NCI-H2196 (cell line): ENCODE data around the gene SYNGR3.
"Not testable (repeated sequence)": the region's sequence is repeated elsewhere in the genome, so short reads cannot be mapped to it uniquely, and the experiment has no call there.

Experiments
- DNase-seq: peaks from one replicate; lab custom pipeline; 2025; ENCODE audit not compliant: unreplicated experiment; lab: John Stamatoyannopoulos, UW

The SYNGR3 gene, protein sequence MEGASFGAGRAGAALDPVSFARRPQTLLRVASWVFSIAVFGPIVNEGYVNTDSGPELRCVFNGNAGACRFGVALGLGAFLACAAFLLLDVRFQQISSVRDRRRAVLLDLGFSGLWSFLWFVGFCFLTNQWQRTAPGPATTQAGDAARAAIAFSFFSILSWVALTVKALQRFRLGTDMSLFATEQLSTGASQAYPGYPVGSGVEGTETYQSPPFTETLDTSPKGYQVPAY

DNA sequence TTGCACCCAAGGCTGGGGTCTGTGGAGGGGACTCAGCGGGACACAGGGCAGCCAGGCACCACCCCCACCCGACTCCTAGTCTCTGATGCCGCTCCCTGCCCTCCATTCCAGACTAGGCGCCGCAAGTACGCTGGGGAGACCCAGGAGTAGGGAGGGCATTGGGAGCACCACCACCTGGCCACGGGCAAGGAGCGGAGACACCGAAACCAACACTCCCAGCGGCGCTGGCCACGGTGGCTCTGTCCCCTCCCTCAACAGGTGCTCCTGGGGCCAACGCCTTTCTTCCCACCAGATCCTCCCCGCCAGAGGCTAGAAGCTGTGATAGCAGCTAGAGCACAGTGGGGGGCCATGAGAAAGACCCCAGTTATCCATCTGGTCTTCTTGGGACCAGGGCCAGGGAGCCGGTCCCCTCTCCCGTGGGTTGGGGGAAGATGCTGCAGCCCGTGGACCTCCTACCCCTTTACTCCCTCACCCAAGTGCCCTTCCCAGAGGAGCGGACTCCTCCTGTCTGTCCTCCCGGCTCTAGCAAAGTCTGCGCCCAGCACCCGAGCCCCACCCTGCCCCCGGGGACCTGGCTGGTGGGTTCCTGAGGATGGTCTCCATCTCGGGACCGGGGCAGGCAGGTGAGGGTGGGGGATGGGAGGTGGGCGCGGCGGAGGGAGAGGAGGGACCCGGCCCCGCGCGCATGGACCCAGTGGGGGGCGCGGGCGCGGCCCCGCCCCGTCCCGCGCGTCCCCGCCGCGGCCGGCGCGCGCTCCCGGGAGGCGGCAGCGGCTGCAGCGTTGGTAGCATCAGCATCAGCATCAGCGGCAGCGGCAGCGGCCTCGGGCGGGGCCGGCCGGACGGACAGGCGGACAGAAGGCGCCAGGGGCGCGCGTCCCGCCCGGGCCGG is at the start of gene SYNGR3:
Gene SYNGR3 (plus strand): TSS at position 762 of the 892 bp plus-strand sequence. CDS start 133 bp downstream, outside the sequence.
- peak; percentile 42 for DNase-seq

DNA sequence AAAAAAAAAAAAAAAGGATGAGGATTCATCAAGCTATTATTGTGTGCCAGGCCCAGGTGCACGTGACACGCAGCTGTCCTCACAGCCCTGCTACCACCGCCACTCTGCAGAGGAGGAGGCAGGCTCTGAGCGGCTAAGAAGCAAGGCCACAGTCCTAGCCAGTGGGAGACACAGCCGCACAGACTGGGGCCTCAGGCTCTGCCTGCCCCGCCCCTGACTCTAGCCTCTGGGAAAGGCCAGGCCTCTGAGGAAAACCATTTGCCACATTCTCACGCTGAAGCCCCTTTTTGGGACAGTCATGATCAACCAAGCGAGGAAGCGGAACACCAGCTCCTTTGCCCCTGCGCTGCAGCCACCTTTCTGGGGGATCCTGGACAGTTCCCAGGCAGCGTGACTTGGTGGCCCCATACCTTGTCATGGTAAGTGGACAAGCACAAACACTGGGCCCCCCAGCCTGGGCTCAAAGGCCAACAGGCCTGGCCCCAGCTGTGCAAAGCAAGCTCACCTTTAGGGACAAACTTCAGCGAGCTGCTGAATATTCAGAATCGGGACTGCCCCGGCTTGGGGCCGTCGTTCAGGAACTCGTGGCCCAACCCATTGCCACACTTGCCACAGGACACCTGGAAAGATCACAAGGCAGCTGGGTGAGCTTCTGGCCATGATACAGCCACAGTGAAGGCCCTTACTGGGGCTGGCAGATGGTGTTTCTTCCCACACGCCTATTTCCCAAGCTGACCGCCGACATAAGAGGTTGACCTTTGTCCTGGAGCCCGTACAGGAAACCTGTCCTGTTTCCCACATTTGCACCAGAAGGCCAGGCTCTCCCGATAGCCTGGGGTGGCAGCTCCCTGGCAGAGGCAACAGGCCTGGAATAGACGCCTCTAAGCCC is 49.3 kb upstream of the SYNGR3 start:
- DNase-seq: no peak

DNA sequence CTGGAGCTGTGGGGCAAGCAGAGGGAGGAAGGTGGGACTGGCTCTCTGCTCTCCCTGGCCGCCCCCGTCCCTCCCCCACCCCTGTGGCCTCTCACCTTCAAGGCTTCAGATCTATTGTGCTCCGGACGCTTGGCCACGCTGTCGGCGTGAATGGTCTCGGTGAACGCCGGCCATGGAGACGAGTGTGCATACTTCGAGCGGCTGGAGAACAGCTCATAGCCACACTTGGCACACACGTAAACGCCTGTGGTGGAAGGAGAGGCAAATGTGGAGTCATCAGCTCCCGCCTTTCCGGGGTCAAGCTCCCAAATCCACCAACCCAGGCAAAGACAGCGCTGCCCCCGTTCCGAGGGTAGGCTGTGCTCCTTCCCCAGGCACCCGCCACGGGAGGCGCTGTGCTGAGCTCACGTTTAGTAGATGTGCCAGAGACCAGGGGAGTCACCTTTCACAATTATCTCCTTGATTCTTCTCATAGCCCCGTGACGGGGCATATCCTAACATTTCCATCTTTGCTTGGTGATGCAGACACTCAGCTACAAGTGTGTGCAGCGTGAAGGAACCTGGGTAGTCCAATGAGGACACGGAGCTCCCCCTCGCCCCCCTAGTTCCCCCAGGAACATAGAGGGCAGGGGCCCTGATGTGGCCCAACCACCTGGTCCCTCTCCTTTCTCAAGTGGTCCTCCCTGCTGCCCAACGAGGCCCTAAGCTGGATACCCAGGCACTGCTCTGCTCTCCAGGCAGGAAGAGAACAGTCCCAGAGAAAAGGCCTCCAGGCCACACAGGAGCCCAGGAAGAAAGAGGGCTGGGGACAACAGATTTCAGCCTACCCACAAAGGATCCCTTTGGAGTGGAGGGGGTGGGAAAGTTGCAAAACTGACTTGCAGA is 48.4 kb upstream of the SYNGR3 start:
- DNase-seq: no peak

DNA sequence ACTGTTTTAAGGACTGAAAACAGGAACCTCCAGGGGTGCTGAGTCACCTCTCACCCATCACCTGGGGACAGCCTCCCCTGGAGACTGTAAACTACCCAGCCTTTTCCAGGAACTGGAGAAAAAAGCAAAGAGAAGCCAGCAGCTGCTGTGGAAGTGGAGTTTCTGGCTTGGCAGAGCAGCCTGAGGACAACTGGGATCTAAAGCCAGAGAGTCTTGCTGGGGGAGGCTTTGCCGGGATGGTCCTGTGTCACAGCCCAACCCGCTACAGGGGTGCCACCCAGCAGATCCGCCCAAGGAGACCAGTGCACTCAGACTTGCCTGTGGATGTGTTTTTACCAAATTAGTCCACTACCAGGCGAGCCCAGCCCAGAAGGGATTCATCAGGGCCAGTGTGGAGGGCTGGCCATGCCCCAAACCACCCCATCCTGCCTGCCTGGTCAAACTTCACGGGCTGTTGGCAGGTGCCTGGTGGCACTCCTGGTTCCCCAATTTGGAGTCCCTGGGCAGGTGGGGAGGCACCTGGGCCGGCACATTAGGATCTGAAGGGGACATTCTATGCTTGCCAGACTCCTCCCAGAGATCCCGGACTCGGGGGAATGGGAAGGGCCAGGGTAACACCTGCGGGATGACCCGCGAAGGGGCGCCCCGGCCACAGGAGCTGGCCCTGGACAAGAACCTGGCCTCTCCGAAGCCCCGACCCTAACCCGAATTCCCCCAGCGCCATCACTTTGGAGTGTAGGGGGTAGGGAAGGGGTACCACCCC is 47.5 kb upstream of the SYNGR3 start:
- DNase-seq: no peak

DNA sequence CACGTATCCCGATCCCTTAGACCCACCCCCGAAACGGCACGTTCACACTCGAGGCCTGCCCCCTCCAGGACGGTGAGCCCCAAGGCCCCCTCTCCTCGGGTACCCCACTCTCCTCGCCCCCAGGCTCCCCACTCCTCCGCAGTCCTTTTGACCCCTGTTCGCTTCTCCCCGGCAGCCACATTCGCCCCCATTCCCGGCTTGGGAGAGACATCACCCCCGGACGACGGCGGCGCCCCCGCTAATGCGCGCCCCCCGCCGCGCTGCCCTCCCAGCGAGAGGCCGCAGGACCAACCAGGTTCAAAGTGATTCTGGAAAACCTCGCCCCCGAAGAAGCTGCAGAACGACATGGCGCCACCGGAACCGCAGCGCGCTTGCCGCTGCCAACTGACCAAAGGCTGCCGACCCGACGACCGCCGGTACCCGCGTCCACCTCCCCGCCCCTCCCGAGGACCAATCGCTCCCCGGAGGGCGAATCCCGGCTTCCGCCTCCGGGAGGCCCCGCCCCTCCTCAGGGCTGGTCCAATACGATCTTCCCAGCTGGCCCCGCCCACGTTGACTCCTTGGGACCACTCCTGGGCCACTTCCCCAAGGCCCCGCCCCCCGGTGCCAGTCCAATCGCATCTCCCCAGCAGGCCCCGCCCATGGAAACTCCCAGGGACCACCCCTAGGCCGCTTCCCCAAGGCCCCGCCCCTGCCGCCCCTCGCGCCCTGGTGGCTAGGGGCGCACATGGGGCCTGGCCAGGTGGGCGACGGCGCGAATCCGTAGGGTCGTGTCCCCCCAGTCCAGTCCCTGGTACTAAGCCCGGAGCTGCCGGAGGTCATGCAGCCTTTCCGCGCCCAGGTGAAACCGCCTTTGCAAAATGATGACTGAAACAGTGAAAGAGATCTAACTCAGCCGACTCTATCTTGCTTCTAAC is 46.7 kb upstream of the SYNGR3 start, which contains the start of gene MSRB1:
Gene MSRB1 (minus strand): TSS at position 390 of the 917 bp plus-strand sequence. CDS start 43 bp downstream, at position 347.
- peak; percentile 100 for DNase-seq

DNA sequence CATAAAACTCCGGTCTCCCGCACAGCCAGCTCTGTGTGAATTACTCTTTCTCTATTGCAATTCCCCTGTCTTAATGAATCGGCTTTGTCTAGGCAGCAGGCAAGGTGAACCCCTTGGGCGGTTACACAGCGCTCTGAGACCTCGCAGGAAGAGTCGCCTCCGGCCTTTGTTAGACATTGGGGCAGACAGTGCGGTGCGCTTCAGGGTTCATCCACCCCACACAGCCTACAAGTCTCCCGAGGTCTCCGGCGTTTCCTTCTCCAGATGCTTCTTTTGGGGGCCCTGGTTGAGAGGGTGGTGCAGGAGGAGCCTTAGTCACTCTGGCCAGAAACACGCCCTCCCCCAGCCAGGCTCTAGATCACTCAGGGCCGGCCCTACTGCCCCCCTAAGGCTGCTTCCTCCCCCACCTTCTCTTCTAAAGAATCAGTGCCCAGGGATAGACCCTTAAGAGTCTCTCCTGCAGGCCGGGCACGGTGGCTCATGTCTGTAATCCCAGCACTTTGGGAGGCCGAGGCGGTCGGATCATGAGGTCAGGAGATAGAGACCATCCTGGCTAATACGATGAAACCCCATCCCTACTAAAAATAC is 45.1 kb upstream of the SYNGR3 start:
- DNase-seq: no peak

DNA sequence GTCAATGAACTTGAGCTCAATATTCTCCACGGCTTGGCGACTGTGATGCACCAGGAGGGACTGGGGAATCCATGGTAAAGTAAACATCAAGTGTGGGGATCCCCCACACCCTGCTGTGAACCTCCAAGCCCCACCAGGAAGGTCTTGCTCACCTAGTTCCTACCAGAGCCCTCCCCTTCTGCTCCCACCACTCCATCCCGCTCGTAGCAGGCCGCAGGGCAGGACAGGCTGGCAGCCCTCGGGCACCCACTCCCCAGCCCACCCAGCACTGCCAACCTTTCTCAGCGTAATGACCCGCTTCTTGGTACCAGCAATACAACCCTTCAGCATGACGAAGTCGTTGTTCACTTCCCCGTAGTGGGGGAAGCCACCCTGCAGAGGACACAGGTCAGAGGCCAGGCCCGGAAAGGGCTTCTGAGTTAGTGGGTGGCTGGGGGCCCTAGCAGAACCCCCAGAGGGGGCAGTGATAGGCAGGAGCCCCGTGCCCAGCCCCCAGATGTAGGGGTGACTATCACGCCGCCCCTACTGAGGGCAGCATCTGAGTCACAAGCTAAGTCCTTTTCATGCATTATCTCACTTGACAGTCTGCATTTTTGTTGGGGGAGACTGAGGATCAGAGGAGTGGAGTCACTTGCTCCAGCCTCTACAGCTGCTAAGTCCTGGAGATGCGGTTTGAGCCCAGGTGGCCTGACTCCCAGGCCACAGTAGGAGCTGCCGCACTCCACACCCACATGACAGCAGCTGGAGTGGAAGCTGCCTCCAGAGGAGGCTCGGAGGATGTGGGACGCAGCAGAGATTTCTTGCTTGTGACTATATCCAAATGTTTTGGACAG is 44.0 kb upstream of the SYNGR3 start:
- DNase-seq: no peak

DNA sequence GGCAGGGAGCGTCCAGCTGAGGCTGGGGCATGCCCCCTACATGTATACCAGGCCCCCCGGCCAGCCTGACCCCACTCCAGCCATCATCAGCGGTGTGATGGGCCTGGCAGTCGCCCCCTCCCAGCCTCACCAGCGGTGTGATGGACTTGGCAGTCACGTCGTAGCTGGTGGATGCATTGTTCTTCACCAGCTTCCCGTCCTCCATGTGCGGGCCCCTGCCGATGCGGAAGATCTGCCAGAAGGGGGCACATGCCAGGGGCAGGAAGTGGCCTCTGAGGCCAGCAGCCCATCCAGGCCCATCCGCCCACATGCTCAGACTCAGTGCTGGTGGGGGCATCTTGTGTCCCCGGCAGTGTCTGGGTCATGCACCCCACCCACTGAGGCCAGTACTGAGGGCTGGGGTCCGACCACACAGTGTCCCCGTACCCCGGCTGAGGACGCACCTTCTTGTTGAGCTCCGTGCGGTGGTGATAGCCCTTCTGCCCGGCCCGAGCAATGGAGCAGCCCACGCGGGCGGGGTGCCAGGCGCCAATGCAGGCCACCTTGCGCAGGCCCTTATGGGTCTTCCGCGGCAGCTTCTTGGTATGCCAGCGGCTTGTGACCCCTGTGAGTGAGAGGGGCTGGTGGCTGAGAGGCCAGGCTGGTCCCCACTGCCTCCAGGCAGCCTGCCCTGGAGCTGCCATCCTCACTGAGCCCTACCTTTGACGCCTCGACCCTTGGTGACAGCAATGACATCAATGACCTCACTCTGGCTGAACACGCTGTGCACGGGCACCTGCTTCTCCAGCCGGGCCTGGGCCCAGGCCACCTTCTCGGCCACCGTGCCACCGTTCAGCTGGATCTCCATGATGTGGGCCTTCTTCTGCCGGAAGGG is 43.0 kb upstream of the SYNGR3 start:
- DNase-seq: no peak

DNA sequence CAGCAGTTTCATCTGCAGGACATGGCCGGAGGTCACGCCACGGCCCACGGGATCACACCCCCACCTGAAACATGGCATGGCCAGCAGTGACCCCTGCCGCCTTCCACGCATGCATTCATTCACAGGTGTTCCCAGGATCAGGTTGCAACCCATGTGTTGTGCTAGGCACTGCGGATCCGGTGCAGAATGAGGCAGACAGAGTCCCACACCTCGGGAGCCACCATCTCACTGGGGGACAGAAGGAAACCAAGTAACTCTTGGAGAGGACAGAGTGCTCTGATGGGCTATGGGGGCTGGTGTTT is 42.5 kb upstream of the SYNGR3 start:
- no peak for DNase-seq

DNA sequence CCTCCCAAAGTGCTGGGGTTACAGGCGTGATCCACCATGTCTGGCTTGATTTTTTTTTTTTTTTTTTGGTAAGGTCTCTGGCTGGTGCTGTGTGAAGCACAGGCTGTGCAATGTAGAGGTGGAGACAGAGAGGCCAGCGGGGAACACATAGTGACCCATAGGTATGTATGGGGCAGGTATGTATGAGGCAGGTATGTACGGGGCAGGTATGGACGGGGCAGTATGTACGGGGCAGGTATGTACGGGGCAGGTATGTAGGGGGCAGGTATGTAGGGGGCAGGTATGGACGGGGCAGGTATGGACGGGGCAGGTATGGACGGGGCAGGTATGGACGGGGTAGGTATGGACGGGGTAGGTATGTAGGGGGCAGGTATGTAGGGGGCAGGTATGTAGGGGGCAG is 40.3 kb upstream of the SYNGR3 start:
- no peak for DNase-seq

DNA sequence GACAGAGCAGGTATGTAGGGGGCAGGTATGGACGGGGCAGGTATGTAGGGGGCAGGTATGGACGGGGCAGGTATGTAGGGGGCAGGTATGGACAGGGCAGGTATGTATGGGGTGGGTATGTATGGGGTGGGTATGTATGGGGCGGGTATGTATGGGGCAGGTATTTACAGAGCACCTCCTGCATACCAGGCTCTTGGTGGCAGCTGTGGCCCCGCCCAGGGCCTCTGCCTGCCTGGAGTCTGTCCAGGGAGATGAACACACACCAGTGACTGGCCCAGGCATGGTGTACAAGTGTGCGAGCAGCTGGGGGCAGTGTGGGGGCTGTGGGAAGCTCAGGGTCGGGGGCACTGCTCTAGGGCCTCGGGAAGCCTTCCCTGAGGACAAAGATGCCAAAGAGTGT is 39.7 kb upstream of the SYNGR3 start:
- DNase-seq: no peak

DNA sequence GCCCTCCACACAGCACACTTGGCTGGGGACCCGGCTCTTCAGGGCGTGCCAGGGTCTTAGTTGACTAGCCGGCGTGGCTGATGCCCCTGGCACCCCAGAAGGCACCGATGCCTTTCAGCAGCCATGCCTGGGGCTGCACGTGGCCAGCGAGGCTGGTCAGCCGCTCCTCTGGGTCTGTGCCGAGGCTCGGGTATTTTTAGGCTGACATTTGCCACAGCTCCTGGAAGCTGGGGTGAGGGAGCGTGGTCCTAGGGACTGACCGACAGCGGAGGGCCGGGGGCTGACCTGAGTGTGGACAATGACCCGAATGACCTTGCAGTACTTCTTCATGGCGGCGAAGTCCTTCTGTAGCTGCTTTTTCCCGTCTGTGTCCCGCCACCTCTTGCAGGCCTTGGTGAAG is 39.2 kb upstream of the SYNGR3 start:
- DNase-seq: no peak

DNA sequence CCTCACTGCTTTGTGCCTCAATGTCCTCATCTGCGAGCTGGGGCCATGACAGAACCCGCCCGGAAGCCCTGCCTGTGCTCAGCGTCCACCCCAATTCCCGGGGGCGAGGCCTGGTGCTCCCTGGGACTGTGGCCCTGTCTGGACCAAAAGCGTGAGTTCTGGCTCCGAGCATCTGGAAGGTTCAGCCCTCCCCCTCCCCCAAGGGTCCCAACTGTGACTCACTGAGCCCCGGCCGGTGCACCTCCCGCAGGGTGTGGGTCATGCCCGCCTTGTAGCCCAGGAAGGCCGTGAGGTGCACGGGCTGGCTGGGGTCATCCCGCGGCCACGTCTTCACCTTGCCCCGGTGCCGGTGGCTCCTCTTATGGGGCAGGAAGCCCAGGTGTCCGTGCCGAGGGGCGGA is 36.0 kb upstream of the SYNGR3 start:
- no peak for DNase-seq

DNA sequence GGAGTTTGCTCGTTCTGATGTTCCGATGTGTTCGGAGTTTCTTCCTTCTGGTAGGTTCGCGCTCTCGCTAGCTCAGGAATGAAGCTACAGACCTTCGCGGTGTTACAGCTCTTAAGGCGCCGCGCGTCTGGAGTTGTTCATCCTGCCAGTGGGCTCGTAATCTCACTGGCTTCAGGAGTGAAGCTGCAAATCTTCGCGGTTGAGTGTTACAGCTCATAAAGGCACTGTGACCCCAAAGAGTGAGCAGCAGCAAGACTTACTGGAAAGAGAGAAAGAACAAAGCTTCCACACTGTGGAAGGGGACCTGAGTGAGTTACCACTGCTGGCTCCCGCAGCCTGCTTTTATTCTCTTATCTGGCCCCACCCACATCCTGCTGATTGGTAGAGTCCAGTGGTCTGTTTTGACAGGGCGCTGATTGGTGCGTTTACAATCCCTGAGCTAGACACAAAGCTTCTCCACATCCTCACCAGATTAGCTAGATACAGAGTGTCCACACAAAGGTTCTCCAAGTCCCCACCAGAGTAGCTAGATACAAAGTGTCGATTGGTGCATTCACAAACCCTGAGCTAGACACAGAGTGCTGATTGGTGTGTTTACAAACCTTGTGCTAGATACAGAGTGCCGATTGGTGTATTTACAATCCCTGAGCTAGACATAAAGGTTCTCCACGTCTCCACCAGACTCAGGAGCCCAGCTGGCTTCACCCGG is 32.2 kb upstream of the SYNGR3 start:
- DNase-seq: not testable (repeated sequence)

DNA sequence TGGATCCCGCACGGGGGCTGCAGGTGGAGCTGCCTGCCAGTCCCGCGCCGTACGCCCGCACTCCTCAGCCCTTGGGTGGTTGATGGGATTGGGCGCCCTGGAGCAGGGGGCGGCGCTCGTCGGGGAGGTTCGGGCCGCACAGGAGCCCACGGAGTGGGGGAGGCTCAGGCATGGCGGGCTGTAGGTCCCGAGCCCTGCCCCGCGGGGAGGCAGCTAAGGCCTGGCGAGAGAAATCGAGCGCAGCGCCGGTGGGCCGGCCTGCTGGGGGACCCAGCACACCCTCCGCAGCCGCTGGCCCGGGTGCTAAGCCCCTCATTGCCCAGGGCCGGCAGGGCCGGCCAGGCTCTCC is 31.7 kb upstream of the SYNGR3 start:
- DNase-seq: not testable (repeated sequence)

DNA sequence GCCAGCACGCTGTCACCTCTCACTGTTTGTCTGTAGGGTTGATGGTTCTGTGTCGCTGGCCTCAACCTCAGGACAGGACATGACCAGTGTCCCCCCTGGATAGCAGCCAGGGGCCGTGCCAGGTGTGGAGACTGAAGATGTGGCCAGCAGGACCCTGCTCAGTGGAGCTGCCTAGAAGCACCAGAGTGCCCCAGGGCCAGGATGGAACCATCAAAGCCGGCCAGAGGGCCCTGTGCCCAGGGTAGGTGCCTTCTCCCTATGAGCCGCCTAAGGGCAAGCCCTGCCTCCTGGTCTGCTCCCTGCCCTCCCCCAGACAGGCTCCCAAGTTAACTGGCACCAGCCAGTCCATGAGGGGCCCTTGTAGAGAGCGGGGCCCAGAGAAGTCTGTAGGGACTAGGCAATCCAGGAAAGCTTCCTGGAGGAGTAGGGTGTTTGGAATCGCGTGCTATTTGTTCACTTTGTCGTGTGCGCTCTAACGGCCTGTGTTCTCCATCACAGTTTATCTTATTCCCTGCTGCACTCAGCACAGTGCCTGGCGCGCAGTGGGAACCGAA is 31.0 kb upstream of the SYNGR3 start:
- DNase-seq: no peak
